Esophagus (tissue), 2 donors: ENCODE measurements around the gene ZNG1A. TPM values are rescaled to one million over a fixed set of nuclear protein-coding genes. Genes with fewer than 3 reads are reported as not detected.
"Not testable (repeated sequence)": the region's sequence is repeated elsewhere in the genome, so short reads cannot be mapped to it uniquely, and the experiment has no call there.

Source experiments
- H3K27ac ChIP-seq, 2 donors: one replicate each; pipeline ENCODE4 v1.5.1; 2013; ENCODE audit warnings: low read depth in 2 of 2, mild to moderate bottlenecking in 2 of 2, inconsistent platforms in 1 of 2, low read length in 1 of 2, moderate library complexity in 1 of 2
- H3K27me3 ChIP-seq, 2 donors: one replicate each; pipeline ENCODE4 v1.6.1; 2013; ENCODE audit warnings: low read length in 2 of 2, control low read depth in 1 of 2, mild to moderate bottlenecking in 1 of 2; ENCODE audit not compliant: insufficient read depth in 2 of 2, control insufficient read depth in 1 of 2
- H3K36me3 ChIP-seq, 2 donors: one replicate each; pipeline ENCODE4 v1.6.1; 2013; ENCODE audit warnings: low read length in 1 of 2; ENCODE audit not compliant: control insufficient read depth in 2 of 2, insufficient read depth in 2 of 2
- H3K4me1 ChIP-seq, 2 donors: one replicate each; pipeline ENCODE4 v1.6.1; 2013; ENCODE audit warnings: low read length in 1 of 2; ENCODE audit not compliant: control insufficient read depth in 2 of 2, insufficient read depth in 2 of 2
- H3K4me3 ChIP-seq, 2 donors: one replicate each; pipeline ENCODE4 v1.5.1; 2013; ENCODE audit warnings: low read length in 2 of 2, mild to moderate bottlenecking in 2 of 2, low read depth in 1 of 2, moderate library complexity in 1 of 2
- H3K9me3 ChIP-seq, 2 donors: one replicate each; pipeline ENCODE4 v1.6.1; 2013; ENCODE audit warnings: mild to moderate bottlenecking in 2 of 2, low read depth in 1 of 2, low read length in 1 of 2, moderate library complexity in 1 of 2; ENCODE audit not compliant: control insufficient read depth in 2 of 2, insufficient read depth in 1 of 2
- WGBS, 2 donors: extraction: QIAGEN DNeasy Blood & Tissue Kit; methylation state at CpG; one replicate each; pipeline ENCODE4 v1.1.7; 2013; 5-methylcytosine and 5-hydroxymethylcytosine counted together
- polyA plus RNA-seq, 2 donors: library from polyadenylated mRNA; stranded (reverse); fragments of 200-250 nt; gene quantifications; one replicate each; pipeline ENCODE4 v1.2.3, GENCODE V29; 2013
- donor health status: healthy with polysubstance abuse.
- donor health status: Bipolar disorder and iron deficiency.

Gene ZNG1A
- polyA plus RNA-seq, 2 donors = 24.7 to 33.6 TPM

DNA sequence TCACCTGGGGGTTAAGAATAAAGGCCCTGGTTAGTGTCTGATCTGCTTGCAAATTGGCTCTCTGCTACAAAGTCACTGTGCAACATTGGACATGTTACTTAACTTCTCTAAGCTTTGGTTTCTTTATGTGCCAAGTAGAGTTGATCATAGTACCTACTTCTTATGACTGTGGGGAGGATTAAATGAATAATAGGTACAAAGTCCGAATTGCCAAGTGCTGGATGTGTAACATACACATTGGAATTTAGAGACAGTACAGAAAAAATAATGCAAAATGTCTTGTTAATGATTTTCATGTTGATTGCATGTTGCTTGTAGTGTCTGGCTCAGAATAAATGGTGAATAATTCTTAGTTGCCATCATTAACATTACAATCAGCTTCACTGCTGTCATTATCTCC lies 38.0 kb upstream of the ZNG1A start:
- Histone ChIP-seq H3K4me1 (no peaks in the 10 kb centered on the region), H3K9me3 (no peaks in the 10 kb centered on the region), H3K27me3 (no peaks in the 10 kb centered on the region), H3K27ac (peak overlapping the region in 1 of 2 donors; percentile 54), H3K36me3 (no peaks in the 10 kb centered on the region), H3K4me3 (peak overlapping the region in 1 of 2 donors; percentile 36)
- WGBS, 2 donors = 48 to 55% methylated on average over 1 of the region's 1 CpG

DNA sequence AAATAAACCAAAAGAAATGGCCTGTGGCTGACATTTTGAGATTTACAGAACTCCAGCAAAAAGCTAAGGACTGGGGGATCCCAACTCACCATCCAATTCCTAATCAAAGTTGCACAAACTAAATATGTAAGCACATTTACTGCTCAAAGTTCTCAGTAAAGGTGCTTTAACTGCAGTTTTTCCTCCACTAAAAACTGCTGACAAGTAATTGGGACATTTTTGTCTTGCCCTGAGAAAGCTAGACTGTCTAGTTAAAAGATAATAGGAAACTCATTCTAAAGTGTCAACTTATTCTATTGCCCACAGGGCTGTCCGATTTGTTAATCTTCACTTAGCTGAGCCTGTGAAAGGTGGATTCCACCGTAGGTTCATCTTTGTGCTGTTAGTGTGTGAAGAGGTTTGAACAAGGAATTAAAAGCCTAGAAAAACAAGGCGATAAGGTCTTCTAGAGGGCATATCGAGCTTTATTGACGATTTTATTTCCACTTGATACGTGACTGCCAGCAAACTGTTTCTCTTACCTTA lies 36.8 kb upstream of the ZNG1A start:
- Histone ChIP-seq H3K9me3 (no peaks in the 10 kb centered on the region), H3K4me3 (peak overlapping the region; percentile 63 to 76), H3K27ac (peak overlapping the region in 1 of 2 donors; percentile 74), H3K36me3 (no peaks in the 10 kb centered on the region), H3K27me3 (no peaks in the 10 kb centered on the region), H3K4me1 (no peaks in the 10 kb centered on the region)
- WGBS, 2 donors = 45 to 48% methylated on average over 6 of the region's 6 CpGs

GRCh38 chr9:214648-215493 lies 36.0 kb upstream of the ZNG1A start, which contains the start of gene DOCK8:
TSS of gene DOCK8 (plus strand) at chr9:214865. CDS start at chr9:214977, 112 bp downstream.
- Histone ChIP-seq H3K4me1 (no peaks in the 10 kb centered on the region), H3K4me3 (peak within 1 kb of the TSS; percentile 63 to 76), H3K27ac (peak within 1 kb of the TSS; percentile 74 to 86), H3K36me3 (no peaks in the 10 kb centered on the region), H3K9me3 (no peaks in the 10 kb centered on the region), H3K27me3 (no peaks in the 10 kb centered on the region)
- WGBS, 2 donors = 0 to 1% methylated on average over 103 of the region's 103 CpGs

GRCh38 chr9:214351-214647 lies 35.4 kb upstream of the ZNG1A start:
- Histone ChIP-seq H3K27ac (peak overlapping the region; percentile 74 to 86), H3K27me3 (no peaks in the 10 kb centered on the region), H3K9me3 (no peaks in the 10 kb centered on the region), H3K4me1 (no peaks in the 10 kb centered on the region), H3K4me3 (peak overlapping the region; percentile 63 to 76), H3K36me3 (no peaks in the 10 kb centered on the region)
- 2% methylated on average over 14 of the region's 14 CpGs for WGBS, 2 donors

GRCh38 chr9:213901-214300 lies 35.0 kb upstream of the ZNG1A start:
- H3K4me1 ChIP-seq, H3K27ac ChIP-seq, H3K27me3 ChIP-seq, H3K36me3 ChIP-seq, H3K9me3 ChIP-seq: not testable (repeated sequence)
- 86 to 87% methylated on average over 24 of the region's 24 CpGs for WGBS, 2 donors
- peak overlapping the region in 1 of 2 donors; percentile 63 for H3K4me3 ChIP-seq

- Histone ChIP-seq H3K27ac (no peak overlapping the region), H3K27me3 (no peaks in the 10 kb centered on the region)
- WGBS, 2 donors = 70 to 80% methylated on average over 3 of the region's 3 CpGs
Measured at GRCh38 chr9:212297-212696, 33.4 kb upstream of the ZNG1A start.

GRCh38 chr9:211557-211956 lies 32.7 kb upstream of the ZNG1A start:
- no peaks in the 10 kb centered on the region for H3K9me3 ChIP-seq
- no peak overlapping the region for H3K4me3 ChIP-seq
- H3K36me3 ChIP-seq = no peaks in the 10 kb centered on the region
- no peak overlapping the region for H3K27ac ChIP-seq
- no peaks in the 10 kb centered on the region for H3K27me3 ChIP-seq
- H3K4me1 ChIP-seq = no peaks in the 10 kb centered on the region
- WGBS, 2 donors = 39 to 44% methylated on average over 5 of the region's 5 CpGs

More at GRCh38 chr9:212297-212696, 33.4 kb upstream of the ZNG1A start:
- Histone ChIP-seq H3K9me3 (no peaks in the 10 kb centered on the region), H3K4me3 (no peak overlapping the region), H3K36me3 (no peaks in the 10 kb centered on the region), H3K4me1 (no peaks in the 10 kb centered on the region)

DNA sequence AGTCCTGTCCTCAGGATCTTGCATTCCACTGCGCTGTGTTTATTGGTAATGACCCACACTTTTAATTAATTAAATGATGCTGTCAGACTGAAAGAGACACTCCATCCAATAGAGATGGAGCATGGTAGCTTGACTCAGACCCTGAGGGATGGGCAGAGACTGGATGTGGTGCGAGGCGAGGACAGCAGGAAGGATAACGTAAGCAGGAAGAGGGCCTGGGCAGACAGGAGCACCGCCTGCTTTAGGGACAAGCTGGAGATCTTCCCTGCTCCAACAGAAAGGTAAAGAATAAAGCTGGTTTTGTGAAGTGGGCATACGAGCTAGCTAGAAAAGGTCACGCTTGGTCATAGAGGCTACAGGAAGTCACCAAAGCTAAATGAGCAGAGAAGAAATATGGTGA lies 32.2 kb upstream of the ZNG1A start:
- Histone ChIP-seq H3K27me3 (no peaks in the 10 kb centered on the region), H3K36me3 (no peaks in the 10 kb centered on the region), H3K27ac (no peak overlapping the region), H3K9me3 (no peaks in the 10 kb centered on the region), H3K4me3 (no peak overlapping the region), H3K4me1 (no peaks in the 10 kb centered on the region)
- 77 to 83% methylated on average over 7 of the region's 7 CpGs for WGBS, 2 donors

DNA sequence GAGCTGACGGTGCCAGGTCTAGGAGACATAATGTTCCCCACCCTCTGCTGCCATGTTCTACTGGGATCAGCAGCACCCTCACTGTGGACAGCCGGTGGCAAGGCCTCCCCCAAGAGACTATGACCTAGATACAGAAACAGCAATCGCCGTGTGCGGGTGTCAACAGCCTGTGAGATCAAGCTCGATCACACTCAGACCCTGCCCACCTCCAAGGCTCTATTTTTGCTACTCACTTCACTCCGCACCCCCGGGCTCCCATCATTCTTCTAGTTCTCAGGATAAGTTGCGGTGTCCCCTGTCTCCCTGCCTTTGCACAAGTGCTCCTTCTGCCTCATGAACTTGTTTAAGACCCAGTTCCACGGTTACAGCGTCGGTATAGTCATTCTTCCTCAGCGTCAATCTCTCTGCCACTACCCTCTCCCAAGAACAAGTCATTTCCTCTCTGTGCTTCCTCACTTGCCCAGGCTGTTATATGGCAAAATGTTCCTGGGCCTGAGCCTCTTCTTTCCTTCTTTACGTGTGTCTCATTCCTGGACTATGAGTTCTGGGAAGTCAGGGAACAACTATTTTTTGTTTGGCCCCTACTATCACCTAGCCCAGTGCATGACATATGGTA lies 30.4 kb upstream of the ZNG1A start:
- 88 to 90% methylated on average over 13 to 14 of the region's 14 CpGs for WGBS, 2 donors
- H3K4me1 ChIP-seq = no peaks in the 10 kb centered on the region
- H3K27me3 ChIP-seq = no peaks in the 10 kb centered on the region
- H3K27ac ChIP-seq = no peak overlapping the region
- no peaks in the 10 kb centered on the region for H3K36me3 ChIP-seq
- H3K4me3 ChIP-seq = no peak overlapping the region
- no peaks in the 10 kb centered on the region for H3K9me3 ChIP-seq
